ENCODE results near the gene CCDC91. TPM values are rescaled to one million over a fixed set of nuclear protein-coding genes. Genes with fewer than 3 reads are reported as not detected.

CCDC91 gene
- total and polyA plus RNA-seq, 2 donors from 2014 or later, result 17.5 to 35.7 TPM

DNA sequence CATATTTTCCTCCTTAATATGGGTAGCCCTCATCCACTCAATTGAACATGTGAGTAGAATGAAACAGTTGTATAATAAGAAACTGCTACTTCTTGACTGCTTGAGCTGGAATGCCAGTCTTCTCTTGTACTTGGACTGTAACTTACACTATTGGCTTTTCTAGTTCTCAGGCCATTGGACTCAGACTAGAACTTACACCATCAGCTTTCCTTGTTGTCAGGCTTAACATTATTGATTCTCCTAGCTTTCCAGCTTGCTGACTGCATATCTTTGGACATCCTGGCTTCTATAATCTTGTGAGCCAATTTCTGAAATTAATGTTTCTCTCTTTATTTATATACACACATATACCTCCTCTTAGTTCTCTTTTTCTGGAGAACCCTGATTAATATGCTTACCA, 24.8 kb downstream of the CCDC91 start:
- H3K9ac ChIP-seq (ENCODE audit: low read length in 3 of 3), result no peak overlapping the region
- DNase-seq (no peak), FAIRE-seq (no peak)

DNA sequence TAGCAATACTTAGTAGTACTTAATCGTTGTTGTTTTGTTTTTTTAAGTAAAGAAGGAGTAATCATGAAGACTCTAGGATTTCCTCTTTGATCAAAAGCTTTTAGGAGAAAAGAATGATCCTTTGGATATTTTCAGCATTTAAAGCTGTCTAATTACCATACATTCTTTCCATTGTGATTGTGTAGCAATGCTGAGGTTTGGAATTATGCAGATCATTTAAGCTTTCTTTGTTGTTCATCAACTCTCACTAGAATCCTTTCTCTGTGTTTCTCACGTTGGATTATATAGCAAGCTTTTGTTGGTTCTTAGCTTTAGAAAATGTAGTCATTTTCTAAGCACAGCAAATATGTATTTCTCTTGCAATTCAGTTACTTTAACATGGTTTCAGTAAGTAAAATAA, 25.8 kb downstream of the CCDC91 start:
- Histone ChIP-seq H3K9me3 (ENCODE audit: control insufficient read depth in 2 of 3, insufficient read depth in 1 of 3, low read length in 3 of 3) (no peaks in the 10 kb centered on the region), H3K4me3 (ENCODE audit: low read length in 3 of 3) (no peak overlapping the region), H3K36me3 (ENCODE audit: control insufficient read depth in 2 of 3, insufficient read depth in 3 of 3, low read length in 3 of 3) (no peaks in the 10 kb centered on the region), H3K4me1 (ENCODE audit: control insufficient read depth in 2 of 3, insufficient read depth in 2 of 3, low read depth in 1 of 3, low read length in 3 of 3) (no peaks in the 10 kb centered on the region), H3K27me3 (ENCODE audit: control insufficient read depth, insufficient read depth, low read length) (no peaks in the 10 kb centered on the region), H3K27ac (ENCODE audit: low read depth in 2 of 2, low read length in 2 of 2) (no peak overlapping the region), H3K9ac (ENCODE audit: low read length in 3 of 3) (no peak overlapping the region)
- TF ChIP-seq, protein P1, sequence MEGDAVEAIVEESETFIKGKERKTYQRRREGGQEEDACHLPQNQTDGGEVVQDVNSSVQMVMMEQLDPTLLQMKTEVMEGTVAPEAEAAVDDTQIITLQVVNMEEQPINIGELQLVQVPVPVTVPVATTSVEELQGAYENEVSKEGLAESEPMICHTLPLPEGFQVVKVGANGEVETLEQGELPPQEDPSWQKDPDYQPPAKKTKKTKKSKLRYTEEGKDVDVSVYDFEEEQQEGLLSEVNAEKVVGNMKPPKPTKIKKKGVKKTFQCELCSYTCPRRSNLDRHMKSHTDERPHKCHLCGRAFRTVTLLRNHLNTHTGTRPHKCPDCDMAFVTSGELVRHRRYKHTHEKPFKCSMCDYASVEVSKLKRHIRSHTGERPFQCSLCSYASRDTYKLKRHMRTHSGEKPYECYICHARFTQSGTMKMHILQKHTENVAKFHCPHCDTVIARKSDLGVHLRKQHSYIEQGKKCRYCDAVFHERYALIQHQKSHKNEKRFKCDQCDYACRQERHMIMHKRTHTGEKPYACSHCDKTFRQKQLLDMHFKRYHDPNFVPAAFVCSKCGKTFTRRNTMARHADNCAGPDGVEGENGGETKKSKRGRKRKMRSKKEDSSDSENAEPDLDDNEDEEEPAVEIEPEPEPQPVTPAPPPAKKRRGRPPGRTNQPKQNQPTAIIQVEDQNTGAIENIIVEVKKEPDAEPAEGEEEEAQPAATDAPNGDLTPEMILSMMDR (IDR thresholded peaks at IDR 0.05; ENCODE audit: borderline replicate concordance, extremely low read depth, insufficient read depth), result no peak
- FAIRE-seq (no peak), DNase-seq (no peak)
- intact Hi-C loops (cut with DNase I), result no loop called here

More for the DNA sequence above, 24.8 kb downstream of the CCDC91 start:
- H3K4me3 ChIP-seq (ENCODE audit: low read length in 3 of 3), result no peak overlapping the region
- no peak overlapping the region for H3K27ac ChIP-seq (ENCODE audit: low read depth in 2 of 2, low read length in 2 of 2)
- no peaks in the 10 kb centered on the region for H3K27me3 ChIP-seq (ENCODE audit: control insufficient read depth, insufficient read depth, low read length)
- intact Hi-C loops (cut with DNase I), result no loop called here
- no peaks in the 10 kb centered on the region for H3K9me3 ChIP-seq (ENCODE audit: control insufficient read depth in 2 of 3, insufficient read depth in 1 of 3, low read length in 3 of 3)
- no peaks in the 10 kb centered on the region for H3K4me1 ChIP-seq (ENCODE audit: control insufficient read depth in 2 of 3, insufficient read depth in 2 of 3, low read depth in 1 of 3, low read length in 3 of 3)
- H3K36me3 ChIP-seq (ENCODE audit: control insufficient read depth in 2 of 3, insufficient read depth in 3 of 3, low read length in 3 of 3), result peaks cover 0 to 2% (median 0%) of the 10 kb centered on the region in 3 donors
- TF ChIP-seq, protein P1 (IDR thresholded peaks at IDR 0.05; ENCODE audit: borderline replicate concordance, extremely low read depth, insufficient read depth), result no peak

DNA sequence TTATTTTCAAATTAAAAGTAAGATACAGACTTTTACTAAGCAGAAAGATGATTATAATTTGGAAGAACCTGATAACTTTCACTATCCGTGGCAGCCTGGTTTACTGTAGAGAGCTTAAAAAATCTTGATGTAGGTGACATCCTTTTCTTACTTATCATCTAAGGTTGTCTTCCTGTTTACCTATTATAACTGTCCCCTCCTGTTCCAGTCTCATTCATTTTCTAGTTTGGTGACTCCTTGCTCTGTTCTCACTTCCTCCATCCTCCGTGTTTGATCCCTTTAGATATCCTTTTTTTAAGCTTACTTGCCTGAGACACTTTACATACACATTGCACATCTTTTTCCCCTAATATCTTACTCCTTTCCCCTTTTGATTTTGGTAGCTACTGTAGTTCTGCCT, 27.5 kb downstream of the CCDC91 start:
- no peaks in the 10 kb centered on the region for H3K9me3 ChIP-seq (ENCODE audit: control insufficient read depth in 2 of 3, insufficient read depth in 1 of 3, low read length in 3 of 3)
- H3K27ac ChIP-seq (ENCODE audit: low read depth in 2 of 2, low read length in 2 of 2), result no peak overlapping the region
- no peaks in the 10 kb centered on the region for H3K36me3 ChIP-seq (ENCODE audit: control insufficient read depth in 2 of 3, insufficient read depth in 3 of 3, low read length in 3 of 3)
- intact Hi-C loops (cut with DNase I), result no loop called here
- H3K4me3 ChIP-seq (ENCODE audit: low read length in 3 of 3), result no peak overlapping the region
- H3K9ac ChIP-seq (ENCODE audit: low read length in 3 of 3), result no peak overlapping the region
- DNase-seq (no peak), FAIRE-seq (no peak)
- no peaks in the 10 kb centered on the region for H3K4me1 ChIP-seq (ENCODE audit: control insufficient read depth in 2 of 3, insufficient read depth in 2 of 3, low read depth in 1 of 3, low read length in 3 of 3)
- no peaks in the 10 kb centered on the region for H3K27me3 ChIP-seq (ENCODE audit: control insufficient read depth, insufficient read depth, low read length)
- TF ChIP-seq, protein P1 (IDR thresholded peaks at IDR 0.05; ENCODE audit: borderline replicate concordance, extremely low read depth, insufficient read depth), result no peak

DNA sequence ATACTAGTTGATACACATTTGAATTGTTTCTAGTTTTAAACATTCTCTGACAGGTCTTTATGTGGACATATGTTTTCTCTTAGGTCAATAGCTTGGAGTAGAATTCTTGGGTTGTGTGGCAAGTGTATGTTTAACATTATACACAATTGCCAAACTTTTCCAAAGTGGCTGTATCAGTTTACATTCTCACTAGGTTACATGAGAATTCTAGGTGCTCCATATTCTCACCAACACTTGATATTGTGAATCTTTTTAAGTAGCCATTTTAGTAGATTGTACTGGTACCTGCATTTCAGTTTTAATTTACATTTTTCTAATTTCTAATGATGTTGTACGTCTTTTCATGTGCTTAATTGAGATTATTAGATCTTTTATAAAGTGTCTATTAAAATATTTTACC, 28.6 kb downstream of the CCDC91 start:
- FAIRE-seq (no peak), DNase-seq (no peak)
- TF ChIP-seq, protein P1 (IDR thresholded peaks at IDR 0.05; ENCODE audit: borderline replicate concordance, extremely low read depth, insufficient read depth), result no peak
- Histone ChIP-seq H3K36me3 (ENCODE audit: control insufficient read depth in 2 of 3, insufficient read depth in 3 of 3, low read length in 3 of 3) (no peaks in the 10 kb centered on the region), H3K27ac (ENCODE audit: low read depth in 2 of 2, low read length in 2 of 2) (no peak overlapping the region), H3K9me3 (ENCODE audit: control insufficient read depth in 2 of 3, insufficient read depth in 1 of 3, low read length in 3 of 3) (no peaks in the 10 kb centered on the region), H3K9ac (ENCODE audit: low read length in 3 of 3) (no peak overlapping the region), H3K27me3 (ENCODE audit: control insufficient read depth, insufficient read depth, low read length) (no peaks in the 10 kb centered on the region), H3K4me1 (ENCODE audit: control insufficient read depth in 2 of 3, insufficient read depth in 2 of 3, low read depth in 1 of 3, low read length in 3 of 3) (no peaks in the 10 kb centered on the region), H3K4me3 (ENCODE audit: low read length in 3 of 3) (no peak overlapping the region)
- intact Hi-C loops (cut with DNase I), result no loop called here

Data from kidney (tissue), 14 donors.